HepG2 (cell line): ENCODE data around the gene SSTR5. TPM values are rescaled to one million over a fixed set of nuclear protein-coding genes. Genes with fewer than 3 reads are reported as not detected.

Experiments
- AKAP8 ChIP-seq: sonication (generic); formaldehyde crosslinking; IDR thresholded peaks from 2 replicates; pipeline ENCODE4 v1.5.1; 2020; ENCODE audit warnings: mild to moderate bottlenecking, missing genetic modification reagents
- BORCS8-MEF2B ChIP-seq: sonication (generic); formaldehyde crosslinking; IDR thresholded peaks from 2 replicates; pipeline ENCODE4 v1.8.0; 2022; ENCODE audit warnings: mild to moderate bottlenecking, missing genetic modification reagents
- EEA1 ChIP-seq: sonication (generic); formaldehyde crosslinking; IDR thresholded peaks from 2 replicates; pipeline ENCODE4 v1.5.1; 2020; ENCODE audit warnings: mild to moderate bottlenecking, missing genetic modification reagents, borderline replicate concordance
- ELF3 ChIP-seq: IDR thresholded peaks from 2 replicates; pipeline ENCODE4 v1.6.1; 2016; ENCODE audit warnings: missing genetic modification reagents, missing compliant biosample characterization
- ELF4 ChIP-seq: sonication (generic); formaldehyde crosslinking; IDR thresholded peaks from 2 replicates; pipeline ENCODE4 v1.5.0; 2020; ENCODE audit warnings: missing genetic modification reagents, mild to moderate bottlenecking, moderate library complexity, borderline replicate concordance
- ERF ChIP-seq: IDR thresholded peaks from 2 replicates; pipeline ENCODE4 v1.6.1; 2018; ENCODE audit warnings: missing biosample characterization, missing genetic modification reagents
- HHEX ChIP-seq: IDR thresholded peaks from 2 replicates; pipeline ENCODE4 v1.6.1; 2016; ENCODE audit warnings: control low read depth
- HNRNPH1 ChIP-seq: fragments of 200-400 bp; formaldehyde crosslinking; optimal IDR thresholded peaks from 2 replicates; pipeline ENCODE3; 2017; ENCODE audit warnings: mild to moderate bottlenecking, low read depth, low read length
- PHF5A ChIP-seq: IDR thresholded peaks from one replicate; pipeline ENCODE4 v1.6.1; 2018; ENCODE audit warnings: low read depth, missing genetic modification reagents; ENCODE audit not compliant: unreplicated experiment
- RARG ChIP-seq: sonication (generic); formaldehyde crosslinking; IDR thresholded peaks from 2 replicates; pipeline ENCODE4 v1.4.0; 2020; ENCODE audit warnings: low read depth, mild to moderate bottlenecking, missing genetic modification reagents
- SAP130 ChIP-seq: IDR thresholded peaks from 2 replicates; pipeline ENCODE4 v1.6.1; 2016; ENCODE audit warnings: low read depth
- SNAI1 ChIP-seq: sonication (generic); formaldehyde crosslinking; IDR thresholded peaks from 2 replicates; pipeline ENCODE4 v1.5.0; 2020; ENCODE audit warnings: mild to moderate bottlenecking, missing genetic modification reagents, borderline replicate concordance
- SNAPC2 ChIP-seq: sonication (generic); formaldehyde crosslinking; IDR thresholded peaks from 2 replicates; pipeline ENCODE4 v1.8.1; 2022; ENCODE audit warnings: mild to moderate bottlenecking, missing genetic modification reagents
- SOX6 ChIP-seq, 2 experiments: fragments of 450-650 bp in 1 of 2; sonication (generic) in 1 of 2; formaldehyde crosslinking in 1 of 2; IDR thresholded peaks; 2 replicates each; pipeline versions ENCODE4 v1.4.0 to v1.6.1; 2017 to 2020; ENCODE audit warnings: antibody characterized with exemption in 1 of 2, mild to moderate bottlenecking in 1 of 2, missing genetic modification reagents in 1 of 2
- SPEN ChIP-seq: sonication (generic); formaldehyde crosslinking; IDR thresholded peaks from 2 replicates; pipeline ENCODE4 v1.5.1; 2020; ENCODE audit warnings: low read depth, mild to moderate bottlenecking, missing genetic modification reagents
- TEAD2 ChIP-seq: sonication (generic); formaldehyde crosslinking; IDR thresholded peaks from 2 replicates; pipeline ENCODE4 v1.9.0; 2021; ENCODE audit warnings: missing genetic modification reagents
- THAP11 ChIP-seq: IDR thresholded peaks from 2 replicates; pipeline ENCODE4 v1.6.1; 2016; ENCODE audit warnings: missing biosample characterization, missing genetic modification reagents
- ZFP82 ChIP-seq: sonication (generic); formaldehyde crosslinking; IDR thresholded peaks from 2 replicates; pipeline ENCODE4 v1.5.1; 2020; ENCODE audit warnings: mild to moderate bottlenecking, missing genetic modification reagents, borderline replicate concordance
- ZIK1 ChIP-seq: sonication (generic); formaldehyde crosslinking; IDR thresholded peaks from 2 replicates; pipeline ENCODE4 v1.5.0; 2020; ENCODE audit warnings: mild to moderate bottlenecking, low read depth, missing genetic modification reagents, borderline replicate concordance
- ZMYM2 ChIP-seq: sonication (generic); formaldehyde crosslinking; IDR thresholded peaks from 2 replicates; pipeline ENCODE4 v1.8.0; 2022; ENCODE audit warnings: mild to moderate bottlenecking, missing genetic modification reagents
- ZNF121 ChIP-seq: sonication (generic); formaldehyde crosslinking; IDR thresholded peaks from 2 replicates; pipeline ENCODE4 v1.5.0; 2020; ENCODE audit warnings: mild to moderate bottlenecking, missing genetic modification reagents
- ZNF205 ChIP-seq: IDR thresholded peaks from 2 replicates; pipeline ENCODE4 v1.6.1; 2018; ENCODE audit warnings: missing biosample characterization, missing genetic modification reagents
- ZNF224 ChIP-seq: sonication (generic); formaldehyde crosslinking; IDR thresholded peaks from 2 replicates; pipeline ENCODE4 v1.5.0; 2020; ENCODE audit warnings: mild to moderate bottlenecking, missing genetic modification reagents
- ZNF460 ChIP-seq: sonication (generic); formaldehyde crosslinking; IDR thresholded peaks from 2 replicates; pipeline ENCODE4 v1.5.1; 2020; ENCODE audit warnings: missing genetic modification reagents, mild to moderate bottlenecking, borderline replicate concordance
- ZNF546 ChIP-seq: sonication (generic); formaldehyde crosslinking; conservative IDR thresholded peaks from 2 replicates; pipeline ENCODE4 v1.8.1; 2023; ENCODE audit warnings: mild to moderate bottlenecking, missing genetic modification reagents
- polyA plus RNA-seq, 8 experiments: library from polyadenylated mRNA; depleted of rRNA in 3 of 8; stranded (reverse) in 7 of 8; unstranded in 1 of 8; fragments of >200 nt; fragmentation: Illumina TruSeq in 4 of 8; extraction: Trizol in 4 of 8; gene quantifications; 2 replicates each; pipeline versions ENCODE4 v1.2.1 to v1.2.3, GENCODE V29; 2011 to 2016; ENCODE audit warnings: low read depth in 4 of 8, missing spikeins in 1 of 8, mixed read lengths in 1 of 8; ENCODE audit not compliant: insufficient read depth in 1 of 8
- total RNA-seq, 5 experiments: library from RNA; depleted of rRNA; stranded (reverse); fragments of >200 nt; fragmentation: Illumina TruSeq; extraction: Trizol; gene quantifications; 2 replicates each; pipeline ENCODE4 v1.2.3, GENCODE V29; 2016; ENCODE audit warnings: low read depth in 1 of 5
- TF ChIP-seq, protein P1 (sequence below): sonication (generic); formaldehyde crosslinking; IDR thresholded peaks from 2 replicates; pipeline ENCODE4 v1.4.0; 2020; ENCODE audit warnings: missing genetic modification reagents
- TF ChIP-seq, protein P2 (sequence below), 2 experiments: sonication (generic) in 1 of 2; formaldehyde crosslinking in 1 of 2; IDR thresholded peaks; 2 replicates each; pipeline versions ENCODE4 v1.4.0 to v1.6.1; 2016 to 2020; ENCODE audit warnings: borderline replicate concordance in 1 of 2, low read depth in 1 of 2, mild to moderate bottlenecking in 1 of 2, missing genetic modification reagents in 1 of 2

SSTR5 gene
- total and polyA plus RNA-seq, 2 of the 13 experiments (the other 11 are each of a cell fraction or from before 2014, with no cell fraction given): 0.20 to 0.49 TPM

GRCh38 chr16:1078579-1079021 lies 6.1 kb downstream of the SSTR5 start (continued):
- TF ChIP-seq, protein P1, sequence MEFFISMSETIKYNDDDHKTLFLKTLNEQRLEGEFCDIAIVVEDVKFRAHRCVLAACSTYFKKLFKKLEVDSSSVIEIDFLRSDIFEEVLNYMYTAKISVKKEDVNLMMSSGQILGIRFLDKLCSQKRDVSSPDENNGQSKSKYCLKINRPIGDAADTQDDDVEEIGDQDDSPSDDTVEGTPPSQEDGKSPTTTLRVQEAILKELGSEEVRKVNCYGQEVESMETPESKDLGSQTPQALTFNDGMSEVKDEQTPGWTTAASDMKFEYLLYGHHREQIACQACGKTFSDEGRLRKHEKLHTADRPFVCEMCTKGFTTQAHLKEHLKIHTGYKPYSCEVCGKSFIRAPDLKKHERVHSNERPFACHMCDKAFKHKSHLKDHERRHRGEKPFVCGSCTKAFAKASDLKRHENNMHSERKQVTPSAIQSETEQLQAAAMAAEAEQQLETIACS (CRISPR knock-in tag): 0 out of 2 replicates have a peak, but pooled peaks have one; percentile 31
- TF ChIP-seq SAP130 (CRISPR knock-in tag) (peak; percentile 96), ZNF460 (peak; percentile 29; the same call in 1 of the 2 replicates), SNAPC2 (peak; percentile 51; the same call in 1 of the 2 replicates), PHF5A (CRISPR knock-in tag) (no peak), TEAD2 (CRISPR knock-in tag) (0 out of 2 replicates have a peak, but pooled peaks have one; percentile 48), HNRNPH1 (no peak), SOX6 (IDR thresholded peaks at IDR 0.05) (no peak), SOX6 (CRISPR knock-in tag; IDR thresholded peaks at IDR 0.05) (peak; percentile 85), ERF (CRISPR knock-in tag) (peak; percentile 96), SPEN (CRISPR knock-in tag) (peak; percentile 79; the same call in 1 of the 2 replicates), ZFP82 (CRISPR knock-in tag) (no peak), ZIK1 (peak; percentile 85; the same call in 1 of the 2 replicates), THAP11 (peak; percentile 74), RARG (CRISPR knock-in tag) (no peak), BORCS8-MEF2B (CRISPR knock-in tag) (peak; percentile 75; the same call in 1 of the 2 replicates), SNAI1 (0 out of 2 replicates have a peak, but pooled peaks have one; percentile 56), ZMYM2 (CRISPR knock-in tag) (no peak; the same call in 1 of the 2 replicates), HHEX (CRISPR knock-in tag) (no peak), ZNF546 (CRISPR knock-in tag) (no peak), ZNF224 (peak; percentile 80), AKAP8 (CRISPR knock-in tag) (peak; percentile 42; the same call in 1 of the 2 replicates), EEA1 (no peak), ELF4 (CRISPR knock-in tag) (peak; percentile 40; the same call in 1 of the 2 replicates), ZNF121 (CRISPR knock-in tag) (peak; percentile 45; the same call in 1 of the 2 replicates), ELF3 (CRISPR knock-in tag) (peak; percentile 93), ZNF205 (CRISPR knock-in tag) (peak; percentile 69; the same call in 1 of the 2 replicates)
- TF ChIP-seq, protein P2, sequence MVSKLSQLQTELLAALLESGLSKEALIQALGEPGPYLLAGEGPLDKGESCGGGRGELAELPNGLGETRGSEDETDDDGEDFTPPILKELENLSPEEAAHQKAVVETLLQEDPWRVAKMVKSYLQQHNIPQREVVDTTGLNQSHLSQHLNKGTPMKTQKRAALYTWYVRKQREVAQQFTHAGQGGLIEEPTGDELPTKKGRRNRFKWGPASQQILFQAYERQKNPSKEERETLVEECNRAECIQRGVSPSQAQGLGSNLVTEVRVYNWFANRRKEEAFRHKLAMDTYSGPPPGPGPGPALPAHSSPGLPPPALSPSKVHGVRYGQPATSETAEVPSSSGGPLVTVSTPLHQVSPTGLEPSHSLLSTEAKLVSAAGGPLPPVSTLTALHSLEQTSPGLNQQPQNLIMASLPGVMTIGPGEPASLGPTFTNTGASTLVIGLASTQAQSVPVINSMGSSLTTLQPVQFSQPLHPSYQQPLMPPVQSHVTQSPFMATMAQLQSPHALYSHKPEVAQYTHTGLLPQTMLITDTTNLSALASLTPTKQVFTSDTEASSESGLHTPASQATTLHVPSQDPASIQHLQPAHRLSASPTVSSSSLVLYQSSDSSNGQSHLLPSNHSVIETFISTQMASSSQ (IDR thresholded peaks at IDR 0.05; ENCODE audit: low read depth): peak; percentile 13; the same call in 1 of the 2 replicates
- TF ChIP-seq, protein P2 (CRISPR knock-in tag; IDR thresholded peaks at IDR 0.05; ENCODE audit: borderline replicate concordance): peak; percentile 54; the same call in 1 of the 2 replicates
